GDM1 (cell line): ENCODE data around the gene DDIT3.
A peak's percentile ranks its signal among the peaks of the same experiment; 100 is the strongest.

Source experiments
- DNase-seq: peaks from one replicate; lab custom pipeline; 2025; lab: John Stamatoyannopoulos, UW

The DDIT3 gene

DNA sequence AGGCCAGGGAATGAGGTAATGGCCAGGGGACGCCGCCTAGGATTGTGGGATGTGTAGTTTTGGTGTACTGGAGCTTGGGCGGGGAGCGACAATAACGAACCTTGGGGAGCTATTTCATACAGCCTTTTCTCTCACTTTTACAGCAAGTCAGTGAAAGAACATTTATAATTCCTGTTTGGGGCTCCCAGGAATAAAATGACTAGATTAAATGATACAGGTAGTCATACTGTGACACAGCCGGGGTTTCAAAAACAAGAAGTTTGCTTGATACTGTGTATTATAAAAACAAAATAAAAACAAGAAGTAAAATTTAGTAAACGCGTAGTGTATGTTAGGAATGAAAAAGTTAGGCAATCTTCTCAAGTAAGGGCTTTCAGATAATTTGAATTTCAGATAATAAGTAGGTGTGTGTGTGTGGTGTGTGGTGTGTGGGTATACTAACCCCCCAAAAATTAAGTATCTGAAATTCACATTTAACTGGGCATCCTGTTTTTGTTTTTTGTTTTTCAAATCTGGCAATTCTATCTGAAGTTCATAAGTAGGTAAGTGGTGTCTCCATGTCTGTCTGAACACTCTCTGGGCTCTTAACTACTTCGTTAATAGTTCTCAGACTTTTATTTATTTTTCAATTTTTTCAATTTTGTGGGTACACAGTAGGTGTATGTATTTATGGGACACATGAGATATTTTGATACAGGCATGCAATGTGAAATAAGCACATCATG lies 27.1 kb upstream of the DDIT3 start:
- no peak for DNase-seq

- peak; percentile 93 for DNase-seq
Measured at GRCh38 chr12:57546438-57547287, 26.3 kb upstream of the DDIT3 start, which contains the start of gene DCTN2. DCTN2 (minus strand) TSS chr12:57547192; CDS start chr12:57547063, 129 bp downstream.

DNA sequence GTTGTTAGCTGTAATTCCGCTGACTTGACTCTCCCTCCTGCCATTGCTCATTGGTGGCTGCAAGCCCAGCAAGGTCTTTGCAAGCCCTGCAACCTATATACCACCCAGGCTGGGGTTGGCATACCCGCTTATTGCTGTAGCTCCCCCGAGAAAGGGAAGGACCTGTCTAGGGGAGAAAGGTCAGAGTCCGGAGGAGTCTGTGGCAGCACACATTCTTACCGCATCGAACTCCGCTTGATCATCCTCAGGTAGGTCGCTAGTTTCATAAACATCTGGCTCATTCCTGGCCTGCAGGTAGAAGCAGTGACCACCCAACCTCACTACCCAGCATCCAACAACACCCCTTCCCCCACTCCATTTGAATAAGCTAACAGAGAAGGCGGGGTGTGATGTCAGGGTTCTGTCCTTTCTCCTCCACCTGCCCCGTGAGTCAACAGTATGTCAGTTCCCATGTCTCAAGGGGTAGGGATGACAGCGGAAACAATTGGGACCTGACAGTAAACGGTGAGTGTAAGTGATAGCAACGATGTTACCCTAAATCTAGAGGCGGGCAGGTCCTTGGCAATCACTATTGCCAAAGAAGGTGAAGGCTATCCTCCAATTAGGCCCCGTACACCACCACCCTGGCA lies 25.6 kb upstream of the DDIT3 start:
- DNase-seq, result no peak

DNA sequence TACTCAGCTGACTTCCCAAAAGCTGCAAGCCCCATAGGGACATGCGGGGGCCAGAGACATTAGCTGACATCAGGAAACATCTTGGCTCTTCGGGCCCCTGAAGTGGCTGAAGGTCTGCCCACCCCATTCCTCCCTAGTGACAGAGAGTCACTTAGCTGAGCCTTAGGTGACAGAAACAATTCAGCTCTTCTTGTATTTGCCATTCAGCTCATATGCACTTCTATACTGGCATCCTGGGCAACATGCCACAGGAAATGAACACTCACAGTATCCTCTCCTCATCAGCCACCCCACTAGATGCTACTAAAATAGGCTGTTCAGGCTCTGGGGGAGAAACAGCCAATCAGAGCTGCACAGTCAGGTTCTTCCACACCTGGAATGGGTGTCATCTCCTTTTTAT lies 23.3 kb upstream of the DDIT3 start:
- DNase-seq, result no peak

DNA sequence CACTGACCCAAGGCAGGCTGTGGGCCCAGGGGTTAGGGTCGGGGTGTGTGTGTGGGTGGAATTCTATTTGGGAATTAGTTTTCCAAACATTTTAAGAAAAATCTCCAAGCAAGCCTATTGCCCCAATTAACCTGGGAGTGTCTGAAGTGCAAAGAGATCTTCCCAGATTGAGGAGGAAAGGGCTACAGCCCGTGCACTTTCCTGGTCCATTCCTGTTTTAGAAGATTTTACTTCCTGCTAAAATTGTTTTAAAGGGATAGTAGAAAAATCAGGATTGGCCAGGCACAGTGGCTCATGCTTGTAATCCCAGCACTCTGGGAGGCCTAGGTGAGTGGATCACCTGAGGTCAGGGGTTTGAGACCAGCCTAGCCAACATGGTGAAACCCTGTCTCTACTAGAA lies 21.4 kb upstream of the DDIT3 start:
- DNase-seq, result no peak

- DNase-seq, result no peak
Measured at GRCh38 chr12:57541001-57541400, 20.7 kb upstream of the DDIT3 start.

DNA sequence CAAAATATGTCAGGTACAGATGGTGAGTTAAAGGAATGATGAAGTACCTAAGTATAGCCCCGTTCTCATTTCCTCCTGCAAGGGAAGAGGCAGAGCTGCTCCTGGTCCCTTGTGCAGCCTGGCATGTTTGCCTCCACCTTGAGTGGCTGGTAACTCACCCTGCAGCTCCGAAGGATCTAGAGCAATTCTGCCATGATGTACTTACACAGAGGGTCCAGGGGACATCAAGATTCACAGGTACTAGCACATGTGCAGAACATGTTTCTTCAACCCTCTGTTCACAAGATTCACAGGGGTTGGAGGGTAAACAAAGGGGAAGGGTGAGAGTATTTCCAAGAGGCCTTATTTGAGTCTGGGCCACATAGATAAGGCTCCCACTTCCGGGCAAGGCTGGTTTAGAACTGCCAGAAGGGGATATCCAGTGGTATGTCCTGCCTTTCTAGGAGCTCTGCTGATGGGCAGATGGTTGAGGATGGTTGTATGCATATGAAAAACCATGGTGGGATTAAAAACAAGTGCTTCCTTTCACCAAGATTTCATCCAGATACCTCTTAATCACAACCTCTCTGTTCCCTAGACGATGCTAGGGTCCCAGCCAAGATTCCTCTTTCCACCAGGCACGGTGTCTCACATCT lies 18.9 kb upstream of the DDIT3 start:
- no peak for DNase-seq

GRCh38 chr12:57536597-57536942 lies 16.3 kb upstream of the DDIT3 start:
- DNase-seq, result no peak

DNA sequence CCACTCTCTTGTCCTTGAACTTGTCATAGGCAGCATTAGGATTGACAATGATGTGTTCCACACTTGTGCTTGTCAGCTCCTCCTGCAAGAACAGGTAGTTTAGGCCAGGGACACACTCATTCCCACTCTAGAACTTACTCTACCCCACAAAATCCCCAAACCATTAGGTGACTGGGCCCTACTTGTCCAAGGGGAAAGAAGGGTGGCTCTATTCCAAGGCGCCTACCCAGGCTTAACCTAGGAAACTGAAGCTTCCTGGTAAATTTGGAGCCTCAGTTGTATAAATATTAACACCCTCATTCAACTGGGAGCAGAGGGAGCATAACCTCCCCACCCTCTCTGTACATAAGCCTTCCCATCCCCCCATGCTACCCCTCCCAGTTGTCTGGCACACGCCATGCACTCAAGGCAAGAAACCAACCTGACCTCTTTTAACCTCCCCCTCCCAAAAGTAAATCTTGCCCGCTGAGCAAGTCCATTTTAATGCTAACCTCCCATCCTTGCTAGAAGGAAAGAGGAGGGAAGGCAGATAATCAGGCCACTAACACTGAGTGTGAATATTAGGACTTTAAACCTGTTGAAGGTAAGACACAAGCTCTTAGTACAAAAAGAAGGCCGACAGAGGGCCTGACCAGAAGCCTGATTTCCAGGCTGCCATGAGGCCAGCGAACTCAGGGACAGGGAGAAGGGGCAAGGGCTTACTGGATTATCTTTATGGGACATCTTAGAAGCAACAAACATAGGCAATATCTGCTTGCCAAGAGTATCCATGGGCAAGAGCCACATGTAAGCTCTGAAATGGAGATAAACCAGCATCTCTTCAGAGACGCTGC lies 15.7 kb upstream of the DDIT3 start:
- no peak for DNase-seq

DNA sequence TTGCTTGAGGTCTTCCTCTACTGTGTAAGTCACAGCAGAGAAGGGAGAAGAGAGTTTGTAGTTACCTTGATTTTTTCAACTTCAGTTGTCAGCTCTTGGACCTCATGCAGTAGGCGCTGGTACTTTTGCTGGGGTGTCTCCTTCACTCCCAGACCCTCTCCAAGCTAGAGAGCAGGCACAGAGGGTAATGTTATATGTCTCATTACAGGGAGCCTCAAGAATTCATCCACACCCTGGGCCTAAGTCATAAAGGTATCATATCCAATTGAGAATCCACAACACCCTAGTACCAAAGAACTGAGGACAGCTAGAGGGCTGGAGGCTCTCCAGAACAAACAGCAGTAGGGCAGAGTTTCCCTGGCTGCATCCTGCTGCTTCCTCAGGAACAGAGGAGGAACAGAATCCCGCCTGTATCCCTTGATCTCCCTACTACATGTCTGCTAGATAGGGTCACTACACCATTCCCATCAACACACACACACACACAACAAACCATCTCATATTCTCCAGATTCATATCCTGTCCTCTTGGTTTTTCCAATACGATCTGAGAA lies 14.8 kb upstream of the DDIT3 start:
- no peak for DNase-seq

- DNase-seq, result no peak
Measured at GRCh38 chr12:57534250-57534649, 13.9 kb upstream of the DDIT3 start.

GRCh38 chr12:57533108-57533507 lies 12.8 kb upstream of the DDIT3 start:
- no peak for DNase-seq

DNA sequence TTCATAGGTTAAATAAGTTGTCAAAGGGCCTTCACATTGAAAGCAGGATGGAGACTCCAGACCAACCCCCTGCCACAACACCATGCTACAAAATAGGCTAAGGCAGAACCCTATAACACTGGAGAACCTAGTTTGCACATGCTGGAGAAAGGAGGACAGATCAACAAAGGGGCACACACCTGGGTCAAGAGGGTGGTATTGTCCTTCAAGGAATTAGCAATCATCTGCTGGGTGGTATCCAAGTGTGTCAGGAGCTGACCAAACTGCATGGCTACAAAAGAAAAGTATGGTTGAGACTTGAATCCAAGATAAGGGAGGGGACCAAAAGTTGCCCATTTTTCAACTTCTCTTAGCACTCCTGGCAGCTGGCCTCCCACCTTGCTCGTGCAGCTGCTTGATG lies 11.5 kb upstream of the DDIT3 start:
- DNase-seq, result no peak

DNA sequence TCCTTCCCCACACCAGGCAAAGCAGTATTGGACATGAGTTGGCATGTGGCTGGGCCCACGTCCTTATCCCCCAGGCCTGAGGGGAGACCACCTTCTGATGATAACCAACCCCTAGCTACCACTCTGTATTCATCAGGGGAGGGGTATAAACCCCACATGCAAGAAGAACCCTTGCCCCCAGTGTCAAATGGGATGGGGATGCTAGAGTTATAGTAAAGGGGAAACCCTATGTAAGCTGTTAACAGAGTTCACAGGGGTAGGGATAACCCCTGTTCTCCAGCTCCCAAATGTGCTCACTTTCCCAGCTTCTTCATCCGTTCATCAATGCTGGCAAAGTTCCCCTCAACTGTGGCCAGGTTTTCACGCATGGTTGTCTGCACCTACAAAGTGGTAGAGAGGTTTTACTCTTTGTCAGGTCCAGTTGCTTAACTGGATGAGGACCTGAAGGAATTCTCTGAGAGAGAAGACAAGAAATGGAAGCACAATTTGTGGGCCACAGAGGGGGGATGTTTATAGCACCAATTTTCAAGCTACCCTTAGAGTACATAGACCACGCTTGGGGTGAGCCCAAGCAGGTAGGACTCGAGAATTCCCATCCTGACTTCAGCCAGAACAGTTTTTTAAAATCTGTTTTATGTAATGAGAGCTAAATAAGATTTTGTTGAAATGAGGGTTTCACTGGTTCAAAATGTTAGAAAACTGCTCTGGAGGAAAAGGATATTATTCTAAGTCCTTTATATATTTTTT lies 10.3 kb upstream of the DDIT3 start:
- DNase-seq, result no peak

GRCh38 chr12:57529831-57530230 lies 9.5 kb upstream of the DDIT3 start:
- no peak for DNase-seq

- no peak for DNase-seq
Measured at GRCh38 chr12:57528831-57529555, 8.7 kb upstream of the DDIT3 start.

- no peak for DNase-seq
Measured at GRCh38 chr12:57528176-57528575, 7.9 kb upstream of the DDIT3 start.

DNA sequence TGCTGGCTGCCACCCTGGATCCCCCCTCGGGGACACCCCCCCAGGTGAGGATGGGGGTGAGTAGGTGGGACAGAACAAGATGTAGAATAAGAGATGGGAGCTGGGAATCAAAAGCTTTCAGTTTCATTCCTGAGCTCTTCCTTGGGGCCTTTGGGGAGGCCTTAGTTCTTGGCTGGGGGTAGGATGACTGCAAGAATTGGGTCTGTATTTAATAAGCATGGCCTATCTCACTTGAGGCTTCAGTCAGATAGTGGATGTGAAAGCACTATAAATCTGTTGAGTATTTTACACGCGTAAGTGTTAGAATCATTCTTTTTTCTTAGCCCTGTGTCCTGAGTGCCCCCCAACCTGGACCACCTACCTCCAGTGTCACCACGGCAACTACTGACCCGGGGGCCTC lies 6.9 kb upstream of the DDIT3 start:
- DNase-seq, result no peak

GRCh38 chr12:57526477-57527126 lies 6.3 kb upstream of the DDIT3 start:
- DNase-seq, result no peak
